Activated B cell treated with CpG ODN at 0.5 μM for 24 hours (primary cell): ENCODE data around the gene PGLYRP1. TPM values are rescaled to one million over a fixed set of nuclear protein-coding genes. Genes with fewer than 3 reads are reported as not detected.

ENCODE experiments used
- ATAC-seq: fragments of 200-7000 bp; cut with Tn5 transposase; one replicate; pipeline ENCODE4 v1.10.0; 2021; ENCODE audit warnings: low read depth, mild to moderate bottlenecking, moderate library complexity
- CTCF ChIA-PET: fragments of 350-600 bp; sonication (Branson Sonifier 250); formaldehyde crosslinking; loops from one replicate; lab custom pipeline; 2021; ENCODE audit warnings: antibody characterized with exemption; lab: Charles Lee
- POLR2A ChIA-PET: fragments of 350-600 bp; sonication (Branson Sonifier 250); formaldehyde crosslinking; loops from one replicate; lab custom pipeline; 2021; ENCODE audit warnings: antibody characterized with exemption; lab: Charles Lee
- DNase-seq: peaks from one replicate; pipeline ENCODE4 v3.0.0; 2022
- H3K27ac Mint-ChIP-seq: one replicate; pipeline ENCODE4 v1.8.0; 2020; ENCODE audit warnings: mixed read lengths
- H3K27me3 Mint-ChIP-seq: one replicate; pipeline ENCODE4 v1.8.0; 2021; ENCODE audit warnings: mixed read lengths
- H3K36me3 Mint-ChIP-seq: one replicate; pipeline ENCODE4 v1.8.0; 2021; ENCODE audit warnings: low read depth, mixed read lengths
- H3K4me1 Mint-ChIP-seq: one replicate; pipeline ENCODE4 v1.8.0; 2021; ENCODE audit warnings: mixed read lengths
- H3K4me3 Mint-ChIP-seq: one replicate; pipeline ENCODE4 v1.8.0; 2020; ENCODE audit warnings: mild to moderate bottlenecking, mixed read lengths
- H3K9me3 Mint-ChIP-seq: one replicate; pipeline ENCODE4 v1.8.0; 2020; ENCODE audit warnings: mixed read lengths
- intact Hi-C: fragments of 100-400 bp; cut with micrococcal nuclease; formaldehyde crosslinking; loops from one replicate; pipeline ENCODE4 v1.15.1; 2024
- total RNA-seq: library from RNA; stranded (reverse); gene quantifications from 2 replicates; pipeline ENCODE4 v1.2.3, GENCODE V29; 2022
- TF ChIP-seq, protein P1 (sequence below): fragments of 200-600 bp; IDR thresholded peaks from one replicate; pipeline ENCODE4 v1.8.0; 2022; ENCODE audit warnings: antibody characterized with exemption, mild to moderate bottlenecking

Gene PGLYRP1
- total RNA-seq, 1 donor from 2014 or later, result not detected

DNA sequence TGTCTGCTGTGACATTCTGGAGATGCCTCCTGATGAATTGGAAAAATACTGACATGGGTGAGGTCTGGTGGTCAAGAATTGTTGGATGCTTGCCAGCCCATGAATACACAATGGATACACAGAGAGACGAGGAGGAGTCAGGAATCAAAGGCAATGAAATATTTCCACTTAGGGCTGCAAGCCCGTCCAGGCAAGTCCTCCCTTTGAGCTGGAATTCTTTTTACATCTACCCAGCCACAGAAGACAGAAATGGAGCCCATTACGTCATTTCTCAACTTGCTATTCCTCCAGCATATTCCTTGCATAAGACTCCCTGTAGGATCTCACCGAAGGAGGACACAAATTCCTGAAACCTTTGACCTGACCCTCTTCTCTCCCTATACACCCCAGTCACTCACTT is 33.7 kb upstream of the PGLYRP1 start:
- Mint-ChIP-seq H3K4me3 (no peak overlapping the region), H3K9me3 (peaks cover 14% of the 10 kb centered on the region), H3K27ac (no peak overlapping the region), H3K4me1 (no peaks in the 10 kb centered on the region), H3K36me3 (no peaks in the 10 kb centered on the region), H3K27me3 (peaks cover 14% of the 10 kb centered on the region)
- CTCF ChIA-PET, result no interaction called here
- DNase-seq, result no peak
- TF ChIP-seq, protein P1, sequence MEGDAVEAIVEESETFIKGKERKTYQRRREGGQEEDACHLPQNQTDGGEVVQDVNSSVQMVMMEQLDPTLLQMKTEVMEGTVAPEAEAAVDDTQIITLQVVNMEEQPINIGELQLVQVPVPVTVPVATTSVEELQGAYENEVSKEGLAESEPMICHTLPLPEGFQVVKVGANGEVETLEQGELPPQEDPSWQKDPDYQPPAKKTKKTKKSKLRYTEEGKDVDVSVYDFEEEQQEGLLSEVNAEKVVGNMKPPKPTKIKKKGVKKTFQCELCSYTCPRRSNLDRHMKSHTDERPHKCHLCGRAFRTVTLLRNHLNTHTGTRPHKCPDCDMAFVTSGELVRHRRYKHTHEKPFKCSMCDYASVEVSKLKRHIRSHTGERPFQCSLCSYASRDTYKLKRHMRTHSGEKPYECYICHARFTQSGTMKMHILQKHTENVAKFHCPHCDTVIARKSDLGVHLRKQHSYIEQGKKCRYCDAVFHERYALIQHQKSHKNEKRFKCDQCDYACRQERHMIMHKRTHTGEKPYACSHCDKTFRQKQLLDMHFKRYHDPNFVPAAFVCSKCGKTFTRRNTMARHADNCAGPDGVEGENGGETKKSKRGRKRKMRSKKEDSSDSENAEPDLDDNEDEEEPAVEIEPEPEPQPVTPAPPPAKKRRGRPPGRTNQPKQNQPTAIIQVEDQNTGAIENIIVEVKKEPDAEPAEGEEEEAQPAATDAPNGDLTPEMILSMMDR, result no peak
- no peak for ATAC-seq
- intact Hi-C loops, result no loop called here
- POLR2A ChIA-PET, result no interaction called here

DNA sequence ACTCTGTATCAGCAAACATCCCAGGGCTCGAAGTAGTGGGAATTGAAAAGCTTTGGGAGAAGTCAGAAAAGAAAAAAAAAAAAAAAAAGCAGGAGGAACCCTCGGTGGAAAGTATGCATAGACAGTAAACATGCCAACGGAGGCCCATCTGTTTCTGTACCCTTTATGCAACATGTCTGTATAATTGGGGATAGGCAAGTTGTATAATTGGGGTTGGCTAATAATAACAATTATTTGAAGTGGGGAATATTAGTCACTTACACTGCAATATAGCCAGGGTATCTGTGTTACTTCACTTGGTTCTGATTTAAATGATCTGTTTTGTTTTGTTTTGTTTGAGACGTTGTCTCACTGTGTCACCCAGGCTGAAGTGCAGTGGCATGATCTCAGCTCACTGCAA is 30.0 kb upstream of the PGLYRP1 start:
- ChIA-PET CTCF (no interaction called here), POLR2A (no interaction called here)
- no peak overlapping the region for H3K4me3 Mint-ChIP-seq
- intact Hi-C loops, result no loop called here
- no peaks in the 10 kb centered on the region for H3K9me3 Mint-ChIP-seq
- ATAC-seq (no peak), DNase-seq (no peak)
- peaks cover 27% of the 10 kb centered on the region for H3K27me3 Mint-ChIP-seq
- H3K27ac Mint-ChIP-seq, result no peak overlapping the region
- TF ChIP-seq, protein P1, result no peak
- H3K36me3 Mint-ChIP-seq, result no peaks in the 10 kb centered on the region
- no peaks in the 10 kb centered on the region for H3K4me1 Mint-ChIP-seq

DNA sequence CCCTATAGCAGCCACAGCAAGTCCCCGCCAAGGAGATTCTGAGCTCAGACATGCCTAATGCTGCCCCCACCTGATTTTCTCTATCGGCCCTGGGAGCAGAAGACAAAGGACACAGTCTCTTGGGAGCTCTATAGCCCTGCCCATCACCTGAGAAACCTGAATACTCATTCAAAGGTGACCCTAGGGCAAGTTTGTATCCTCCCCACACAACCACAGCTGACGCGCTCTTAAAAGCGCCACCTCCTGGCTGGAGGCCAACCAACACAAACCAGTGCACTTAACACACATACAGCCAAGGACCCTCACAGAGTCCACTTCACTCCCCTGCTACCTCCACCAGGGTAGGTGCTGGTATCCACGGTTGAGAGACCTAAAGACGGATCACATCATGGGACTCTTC is 26.7 kb upstream of the PGLYRP1 start:
- TF ChIP-seq, protein P1, result no peak
- DNase-seq (no peak), ATAC-seq (no peak)
- intact Hi-C loops, result no loop called here
- H3K4me3 Mint-ChIP-seq, result no peak overlapping the region
- no peaks in the 10 kb centered on the region for H3K4me1 Mint-ChIP-seq
- no peaks in the 10 kb centered on the region for H3K36me3 Mint-ChIP-seq
- no peak overlapping the region for H3K27ac Mint-ChIP-seq
- POLR2A ChIA-PET, result no interaction called here
- H3K27me3 Mint-ChIP-seq, result peaks cover 39% of the 10 kb centered on the region
- no peaks in the 10 kb centered on the region for H3K9me3 Mint-ChIP-seq
- CTCF ChIA-PET, result interaction anchor here (1.2 kb wide), 1 partner anchor 11 kb away, joined by 3 read pairs; no protein-coding TSS in a partner anchor

DNA sequence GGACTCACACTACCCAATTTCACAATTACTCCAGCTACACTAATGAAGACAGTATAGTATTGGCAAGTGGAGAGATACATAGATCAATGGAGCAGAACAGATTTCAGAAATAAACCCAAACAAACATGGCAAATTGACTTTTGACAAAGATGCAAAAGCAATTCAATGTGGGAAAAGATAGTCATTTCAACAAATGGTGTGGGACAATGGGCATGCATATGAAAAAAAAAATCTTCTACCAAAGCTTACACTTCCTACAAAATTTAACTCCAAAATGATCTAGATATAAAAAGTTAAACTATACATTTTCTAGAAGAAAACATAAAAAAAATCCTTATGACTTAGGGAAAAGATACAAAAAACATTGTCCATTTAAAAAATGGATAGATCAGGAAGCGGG is 20.7 kb upstream of the PGLYRP1 start:
- TF ChIP-seq, protein P1, result no peak
- no peak for ATAC-seq
- no peaks in the 10 kb centered on the region for H3K4me1 Mint-ChIP-seq
- ChIA-PET POLR2A (no interaction called here), CTCF (no interaction called here)
- no peak overlapping the region for H3K27ac Mint-ChIP-seq
- H3K36me3 Mint-ChIP-seq, result no peaks in the 10 kb centered on the region
- DNase-seq, result no peak
- H3K9me3 Mint-ChIP-seq, result no peaks in the 10 kb centered on the region
- intact Hi-C loops, result no loop called here
- H3K4me3 Mint-ChIP-seq, result no peak overlapping the region
- peaks cover 59% of the 10 kb centered on the region for H3K27me3 Mint-ChIP-seq

DNA sequence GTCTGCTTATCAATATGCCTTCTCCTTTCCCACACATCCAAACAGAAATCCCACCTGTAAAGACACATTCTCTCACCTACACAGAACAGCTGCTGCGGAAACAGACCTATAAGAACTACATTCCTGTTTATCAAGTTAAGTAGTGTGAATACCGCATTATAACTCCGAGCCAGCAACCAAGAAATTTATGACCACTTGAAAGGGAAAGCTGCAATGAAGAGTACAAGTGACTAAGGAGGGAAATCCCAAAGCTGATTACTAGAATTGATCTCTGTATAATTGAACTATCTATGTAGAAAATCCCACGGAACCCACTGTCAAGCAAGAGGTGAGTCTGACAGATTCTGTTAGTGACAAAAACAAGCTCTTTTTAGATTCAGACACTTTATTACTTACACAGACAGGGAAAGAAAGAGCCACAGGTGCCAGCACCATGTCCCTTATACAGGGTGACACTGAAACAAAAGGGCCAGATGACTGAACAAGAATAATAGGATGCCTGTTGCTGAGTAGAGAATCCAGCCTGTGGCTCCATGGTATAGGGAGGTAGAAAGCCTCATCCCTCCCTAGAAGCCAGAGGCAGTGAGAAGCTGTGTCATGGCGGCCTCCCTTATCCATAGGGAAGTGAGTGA is 19.5 kb upstream of the PGLYRP1 start:
- TF ChIP-seq, protein P1, result no peak
- no peaks in the 10 kb centered on the region for H3K36me3 Mint-ChIP-seq

More for the DNA sequence above, 19.5 kb upstream of the PGLYRP1 start:
- Mint-ChIP-seq H3K4me3 (no peak overlapping the region), H3K27me3 (peaks cover 53% of the 10 kb centered on the region), H3K27ac (no peak overlapping the region), H3K4me1 (no peaks in the 10 kb centered on the region), H3K9me3 (no peaks in the 10 kb centered on the region)
- DNase-seq (no peak), ATAC-seq (no peak)
- POLR2A ChIA-PET, result interaction anchor here (0.6 kb wide), 1 partner anchor 246 kb away, joined by 5 read pairs; no protein-coding TSS in a partner anchor
- intact Hi-C loops, result no loop called here
- CTCF ChIA-PET, result no interaction called here
